HEK293 (cell line): Measurements from ENCODE around the gene GNG3.
A peak's percentile ranks its signal among the peaks of the same experiment; 100 is the strongest.

Experiments
- CTCF ChIP-seq: fragments of 450-650 bp; formaldehyde crosslinking; IDR thresholded peaks from 2 replicates; pipeline ENCODE4 v1.5.1; 2016; ENCODE audit warnings: missing biosample characterization, missing genetic modification characterization
- GLI2 ChIP-seq: fragments of 450-650 bp; formaldehyde crosslinking; IDR thresholded peaks from 2 replicates; pipeline ENCODE4; 2017; ENCODE audit warnings: missing biosample characterization, missing genetic modification characterization, low read depth, borderline replicate concordance
- PATZ1 ChIP-seq: fragments of 450-650 bp; formaldehyde crosslinking; IDR thresholded peaks from 2 replicates; pipeline ENCODE4 v1.5.1; 2016; ENCODE audit warnings: missing biosample characterization, missing genetic modification characterization
- YY1 ChIP-seq: fragments of 450-650 bp; formaldehyde crosslinking; IDR thresholded peaks from 2 replicates; pipeline ENCODE4 v1.5.1; 2018; ENCODE audit warnings: missing biosample characterization, missing genetic modification characterization
- ZBTB20 ChIP-seq: fragments of 450-650 bp; formaldehyde crosslinking; IDR thresholded peaks from 2 replicates; pipeline ENCODE4 v1.5.1; 2016; ENCODE audit warnings: missing biosample characterization, missing genetic modification characterization
- ZBTB7A ChIP-seq: fragments of 450-650 bp; formaldehyde crosslinking; IDR thresholded peaks from 2 replicates; pipeline ENCODE4 v1.5.1; 2016; ENCODE audit warnings: low read depth, missing biosample characterization, missing genetic modification characterization
- ZNF10 ChIP-seq: fragments of 450-650 bp; formaldehyde crosslinking; IDR thresholded peaks from 2 replicates; pipeline ENCODE4 v1.5.1; 2017; ENCODE audit warnings: missing biosample characterization, missing genetic modification characterization
- ZNF121 ChIP-seq: fragments of 450-650 bp; formaldehyde crosslinking; IDR thresholded peaks from 2 replicates; pipeline ENCODE4 v1.5.1; 2016; ENCODE audit warnings: missing biosample characterization, missing genetic modification characterization
- ZNF549 ChIP-seq: fragments of 450-650 bp; IDR thresholded peaks from 2 replicates; pipeline ENCODE4 v1.5.1; 2018; ENCODE audit warnings: missing biosample characterization, missing genetic modification characterization, mild to moderate bottlenecking, inconsistent platforms, moderate library complexity

DNA sequence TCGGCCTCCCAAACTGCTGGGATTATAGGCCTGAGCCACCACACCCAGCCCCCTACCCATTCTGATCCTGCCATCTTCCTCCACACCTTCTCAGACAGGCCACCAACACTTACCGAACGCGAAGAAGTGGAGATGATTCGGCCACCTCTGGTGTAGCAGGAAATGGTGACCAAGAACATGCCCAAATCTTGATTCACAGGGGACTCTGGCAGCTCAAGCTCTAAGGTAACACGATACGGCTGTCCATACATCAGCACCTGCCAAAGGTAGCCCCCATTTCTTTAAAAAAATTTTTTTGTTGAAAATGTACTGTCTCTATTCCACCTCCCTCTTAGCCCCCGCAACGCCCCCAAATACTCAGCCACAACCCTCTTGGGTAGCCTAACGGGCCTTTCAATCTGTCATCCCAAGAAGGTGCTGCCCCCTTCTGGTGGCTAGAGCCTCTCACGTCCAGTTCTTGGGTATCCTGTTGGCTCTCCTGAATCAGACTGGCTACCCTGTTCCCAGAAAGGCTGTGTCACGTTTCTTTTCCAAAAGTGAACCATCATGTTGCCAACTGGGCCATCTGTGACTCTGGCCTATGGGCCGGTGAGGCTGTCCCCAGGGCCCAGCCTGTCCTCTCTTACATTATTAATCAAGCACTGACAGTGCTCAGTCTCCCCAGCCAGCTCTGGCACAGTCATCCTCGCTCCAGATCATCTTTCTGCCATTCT, 12.9 kb upstream of the GNG3 start:
- TF ChIP-seq PATZ1 (tag by site-specific recombination) (peak; percentile 25; the same call in 1 of the 2 replicates), ZNF121 (tag by site-specific recombination) (no peak), GLI2 (tag by site-specific recombination) (no peak), CTCF (tag by site-specific recombination) (peak; percentile 11; the same call in 1 of the 2 replicates), ZBTB7A (tag by site-specific recombination) (no peak), ZNF549 (tag by site-specific recombination) (no peak), YY1 (tag by site-specific recombination) (no peak), ZBTB20 (tag by site-specific recombination) (no peak), ZNF10 (tag by site-specific recombination) (no peak)
